NCI-H187 (cell line): Measurements from ENCODE around the gene WDR17.

ENCODE experiments used
- DNase-seq, 2 experiments: peaks; one replicate each; lab custom pipeline; 2025; lab: John Stamatoyannopoulos, UW

WDR17 gene

DNA sequence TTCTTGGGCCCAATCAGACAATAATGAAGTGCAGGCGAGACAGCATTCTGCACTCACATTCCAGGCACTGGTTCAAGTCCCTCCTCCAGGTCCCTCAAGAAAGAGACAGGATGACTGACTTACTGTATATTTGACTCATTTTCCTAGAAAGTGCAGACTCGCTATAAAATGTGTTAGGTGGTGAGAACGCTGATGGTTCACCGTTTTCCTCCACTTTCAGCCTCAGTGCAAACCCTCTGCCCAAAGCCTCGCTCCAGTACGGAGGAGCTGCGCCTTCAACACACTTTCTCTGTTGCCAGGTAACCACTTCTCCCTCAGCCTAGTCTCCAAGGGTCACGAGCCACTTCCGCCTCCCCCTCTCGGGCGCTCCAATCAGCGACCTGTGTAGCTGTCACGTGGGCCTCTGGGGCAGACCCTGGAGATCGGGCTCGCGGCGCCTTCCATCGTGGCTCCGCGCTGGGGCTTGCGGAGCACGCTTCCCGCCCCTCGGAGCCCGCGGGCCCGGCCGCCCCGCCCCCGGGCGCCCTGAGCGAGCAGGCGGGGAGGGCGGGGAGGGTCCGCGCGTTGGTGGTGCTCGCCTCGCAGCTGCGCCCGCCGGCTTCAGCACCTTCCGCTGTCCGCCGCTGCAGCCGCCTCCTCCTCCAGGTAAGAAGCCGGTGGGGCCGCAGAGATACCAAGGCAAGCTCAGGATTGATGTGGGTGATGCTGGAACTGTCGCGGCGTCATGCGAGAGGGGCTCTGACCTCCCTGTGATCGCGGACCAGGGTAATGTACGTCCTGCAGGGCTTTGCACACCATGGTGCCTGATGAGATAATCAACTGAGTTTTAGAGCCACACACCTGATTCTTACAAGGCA is at the start of gene WDR17:
Gene WDR17, plus strand, starts transcription at position 407 of the 857 bp plus-strand sequence. CDS start 45,740 bp downstream, outside the sequence.
- DNase-seq, result peak; percentile 52 to 87

DNA sequence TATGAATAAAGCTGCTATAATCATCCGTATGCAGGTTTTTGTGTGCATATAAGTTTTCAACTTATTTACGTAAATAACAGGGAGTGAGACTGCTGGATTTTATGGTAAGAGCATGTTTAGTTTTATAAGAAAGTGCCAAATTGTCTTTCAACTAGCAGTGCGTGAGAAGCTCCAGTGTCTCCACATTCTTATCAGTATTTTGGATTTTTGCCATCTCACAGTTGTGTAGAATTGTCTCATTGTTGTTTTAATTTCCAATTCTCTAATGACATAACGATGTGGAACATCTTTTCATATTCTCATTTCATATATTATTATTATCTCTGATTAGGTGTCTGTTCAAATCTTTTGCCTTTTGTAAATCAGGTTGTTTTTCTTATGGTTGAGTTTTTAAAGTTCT is 49.0 kb upstream of the WDR17 start:
- DNase-seq, result no peak

DNA sequence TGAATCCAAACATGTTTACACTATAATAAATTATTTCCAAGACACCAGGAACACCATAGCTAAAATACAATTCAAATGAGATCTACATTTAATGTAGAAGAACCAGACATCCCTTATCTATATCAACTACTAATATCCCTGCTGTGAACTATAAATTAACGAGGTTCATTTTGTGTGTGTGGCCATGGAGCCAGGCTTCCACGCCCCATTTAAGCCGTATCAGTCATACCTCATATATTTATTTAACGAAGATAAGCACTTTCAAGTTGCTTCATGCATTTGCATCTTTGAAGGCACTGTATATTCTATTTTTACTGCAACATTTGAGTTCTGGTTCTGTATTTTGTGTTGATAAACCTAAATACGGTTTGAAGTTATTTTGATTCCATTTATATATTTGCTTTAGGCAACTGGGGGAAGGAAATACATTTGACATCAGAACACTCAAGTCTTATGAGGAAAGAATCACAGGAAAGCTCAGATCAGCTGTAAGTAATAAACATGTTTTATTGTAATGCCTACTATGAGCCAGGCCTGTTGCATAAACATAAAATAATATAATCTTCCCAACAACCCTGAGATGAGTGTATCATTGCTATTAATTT is 45.1 kb upstream of the WDR17 start:
- DNase-seq, result no peak

DNA sequence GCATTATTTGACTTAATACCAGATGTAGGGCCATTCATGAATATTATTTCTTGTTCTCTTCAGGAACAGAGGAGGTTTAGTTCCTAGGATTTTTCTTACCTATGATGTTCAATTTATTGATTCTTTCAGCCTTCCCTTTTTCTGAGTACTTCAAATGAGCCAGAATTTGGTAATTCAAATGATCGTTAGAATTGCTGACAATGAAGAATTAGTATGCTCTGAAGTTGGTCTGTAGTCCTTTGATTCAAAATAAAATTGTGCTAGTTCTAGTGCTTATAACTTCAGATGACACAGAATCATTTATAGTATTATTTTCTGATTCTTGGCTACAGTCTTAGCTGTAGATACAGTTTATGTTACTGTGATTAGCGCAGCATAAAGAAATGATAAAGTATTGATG is 35.2 kb upstream of the WDR17 start:
- DNase-seq, result no peak

DNA sequence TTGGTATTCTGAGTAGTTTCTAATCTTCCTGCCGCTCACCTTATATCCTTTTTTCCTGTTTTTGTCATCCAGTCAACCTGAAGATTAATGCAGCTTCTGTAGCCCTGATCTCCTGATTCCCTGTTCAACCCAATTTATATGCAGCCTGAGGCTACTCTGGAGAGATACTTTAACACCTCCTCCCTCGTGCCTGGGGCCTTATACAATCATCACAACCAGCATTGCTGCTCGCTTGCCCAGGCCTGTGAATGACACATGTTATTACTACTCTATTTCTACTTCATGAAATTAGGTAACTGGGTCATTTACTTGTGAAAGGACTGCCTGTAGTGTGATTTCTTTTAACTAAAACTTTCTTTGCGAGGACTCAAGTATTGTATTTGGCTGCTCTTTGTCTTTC is 33.7 kb upstream of the WDR17 start:
- DNase-seq, result no peak

DNA sequence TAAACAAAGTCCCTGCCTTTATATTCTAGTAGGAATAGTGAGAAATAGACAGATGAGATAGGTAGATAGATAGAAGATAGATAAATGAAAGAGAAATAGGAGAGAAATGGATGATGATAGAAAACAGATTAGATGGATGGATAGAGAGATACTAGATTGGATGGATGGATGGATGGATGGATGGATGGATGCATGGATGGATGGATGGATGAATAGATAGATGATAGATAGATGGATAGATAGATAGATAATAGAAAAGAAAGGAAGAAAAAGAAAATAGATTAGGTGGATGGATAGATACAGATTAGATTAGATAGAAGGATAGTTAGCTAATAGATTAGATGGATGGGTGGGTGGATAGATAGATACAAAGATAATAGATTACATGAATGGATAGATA is 33.2 kb upstream of the WDR17 start:
- no peak for DNase-seq

DNA sequence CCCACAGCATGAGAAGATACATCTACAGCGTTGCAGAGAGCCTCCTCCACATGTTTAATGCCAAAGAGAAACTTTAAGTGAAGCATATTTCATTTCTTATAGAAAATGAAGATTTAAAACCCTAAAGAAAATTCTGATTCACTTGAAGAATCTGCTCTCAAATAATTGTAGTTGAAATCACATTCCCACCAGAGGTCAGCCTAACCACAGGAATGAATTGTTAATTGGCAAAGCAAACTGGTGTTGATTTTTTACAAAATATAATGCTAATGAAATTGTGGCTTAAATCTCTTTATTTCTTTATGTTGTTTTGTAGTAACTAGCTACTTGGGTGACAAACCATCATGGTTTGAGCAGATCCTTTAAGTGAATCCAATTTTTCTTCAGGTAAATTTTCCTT is 31.1 kb upstream of the WDR17 start:
- peak in 1 of 2 experiments; percentile 0 for DNase-seq

DNA sequence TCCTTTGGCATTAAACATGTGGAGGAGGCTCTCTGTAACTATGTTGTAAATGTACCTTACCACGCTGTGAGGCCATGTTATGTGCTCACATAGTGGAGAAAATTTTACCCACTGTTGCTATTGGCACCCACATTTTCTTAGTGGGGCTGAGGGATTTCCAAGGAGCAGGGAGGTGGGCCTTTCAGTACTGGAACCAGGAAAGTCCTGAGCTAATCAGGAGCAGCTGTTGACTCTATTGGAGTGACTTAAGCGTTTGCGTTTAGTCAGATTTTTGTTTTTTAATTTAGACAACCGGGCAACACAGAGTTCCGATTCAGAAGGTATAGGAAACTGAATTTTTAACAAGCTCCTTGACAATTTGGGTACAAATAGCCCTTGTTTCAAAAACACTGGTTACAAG is 30.7 kb upstream of the WDR17 start:
- no peak for DNase-seq

DNA sequence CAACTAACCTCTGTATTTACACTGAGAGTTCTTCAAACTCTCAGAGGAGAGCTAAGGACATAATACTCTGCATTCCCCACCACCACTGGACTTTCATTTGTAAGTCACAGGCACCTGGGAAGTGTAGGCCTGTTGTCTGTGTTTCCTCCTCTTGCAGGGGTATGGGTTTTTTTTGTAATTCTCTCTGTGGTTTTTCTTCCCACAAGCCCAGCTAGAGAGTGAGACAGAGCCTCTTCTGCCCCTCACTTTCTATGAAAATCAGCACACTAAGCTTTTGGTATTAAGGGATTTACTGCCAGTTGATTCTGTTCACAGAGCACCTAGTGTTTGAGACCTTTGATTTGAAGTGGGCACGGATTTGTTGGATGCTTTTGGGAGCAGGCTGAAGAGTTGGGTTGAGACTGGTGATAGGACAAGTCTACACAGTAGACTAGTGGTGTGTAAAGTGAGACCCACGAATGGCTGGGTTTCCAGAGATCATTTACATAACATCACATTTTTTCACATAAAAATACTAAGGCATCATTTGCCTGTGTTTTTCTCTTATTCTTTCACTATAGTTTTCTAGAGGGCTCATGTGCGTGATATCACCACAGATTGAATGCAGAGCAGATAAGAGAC is 28.9 kb upstream of the WDR17 start:
- no peak for DNase-seq

DNA sequence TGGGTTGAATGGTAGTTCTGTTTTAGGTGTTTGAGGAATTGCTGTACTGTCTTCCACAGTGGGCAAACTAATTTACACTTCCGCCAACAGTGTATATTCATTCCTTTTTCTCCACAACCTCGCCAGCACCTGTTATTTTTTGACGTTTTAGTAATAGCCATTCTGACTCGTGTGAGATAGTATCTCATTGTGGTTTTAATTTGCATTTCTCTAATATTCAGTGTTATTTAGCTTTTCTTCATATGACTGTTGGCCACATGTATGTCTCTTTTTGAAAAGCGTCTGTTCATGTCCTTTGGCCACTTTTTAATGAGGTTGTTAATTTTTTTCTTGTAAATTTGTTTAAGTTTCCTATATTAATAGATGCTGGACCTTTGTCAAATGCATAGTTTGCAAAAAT is 26.9 kb upstream of the WDR17 start:
- no peak for DNase-seq

DNA sequence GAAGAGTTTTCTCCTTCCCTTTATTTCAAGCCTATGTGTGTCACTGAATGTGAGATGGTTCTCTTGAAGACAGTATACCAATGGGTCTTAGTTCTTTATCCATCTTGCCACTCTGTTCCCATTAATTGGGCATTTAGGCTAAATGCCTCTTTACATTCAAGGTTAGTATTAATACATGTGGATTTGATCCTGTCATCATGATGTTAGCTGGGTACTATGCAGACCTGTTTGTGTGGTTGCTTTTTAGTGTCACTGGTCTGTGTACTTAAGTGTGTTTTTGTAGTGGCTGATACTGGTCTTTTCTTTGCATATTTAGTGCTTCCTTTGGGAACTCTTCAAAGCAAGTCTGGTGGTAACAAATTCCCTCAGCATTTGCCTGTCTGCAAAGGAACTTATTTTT is 23.4 kb upstream of the WDR17 start:
- DNase-seq, result no peak

DNA sequence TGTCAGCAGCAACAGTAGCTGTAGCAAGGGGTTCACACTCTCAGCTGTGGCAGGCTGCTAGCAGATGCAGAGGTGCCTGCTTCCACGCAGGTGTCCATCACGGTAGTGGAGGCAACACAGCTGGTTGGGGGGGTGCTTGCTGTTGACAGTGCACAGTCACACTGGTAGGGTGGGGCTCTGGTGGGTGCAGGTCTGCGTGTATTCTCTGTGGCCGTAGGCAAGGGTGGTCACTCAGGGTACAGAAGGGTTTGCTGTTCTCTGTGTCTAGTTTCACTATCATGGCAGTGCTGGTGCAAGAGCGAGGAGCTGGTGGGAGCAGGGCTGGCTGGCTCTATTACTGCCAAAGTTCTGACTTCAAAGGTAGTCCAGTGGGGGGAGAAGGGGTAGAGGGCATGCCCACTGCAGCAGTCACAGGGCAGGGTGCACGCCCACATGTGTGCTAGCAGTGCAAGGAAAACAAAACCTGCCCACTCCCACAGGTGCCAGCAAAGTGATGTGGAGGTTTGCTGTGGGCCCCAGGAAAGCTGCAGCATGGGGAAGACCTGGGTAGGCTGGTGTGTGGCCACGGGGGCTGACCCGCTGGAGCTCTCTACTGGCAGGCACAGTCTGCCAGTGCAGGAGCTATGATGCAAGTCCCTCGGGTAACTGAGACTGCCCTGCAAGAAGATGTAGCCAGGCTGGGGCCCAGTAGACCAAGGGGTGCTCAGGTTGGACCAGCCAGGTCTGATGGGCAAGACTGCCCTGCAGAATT is 21.6 kb upstream of the WDR17 start:
- DNase-seq, result no peak

DNA sequence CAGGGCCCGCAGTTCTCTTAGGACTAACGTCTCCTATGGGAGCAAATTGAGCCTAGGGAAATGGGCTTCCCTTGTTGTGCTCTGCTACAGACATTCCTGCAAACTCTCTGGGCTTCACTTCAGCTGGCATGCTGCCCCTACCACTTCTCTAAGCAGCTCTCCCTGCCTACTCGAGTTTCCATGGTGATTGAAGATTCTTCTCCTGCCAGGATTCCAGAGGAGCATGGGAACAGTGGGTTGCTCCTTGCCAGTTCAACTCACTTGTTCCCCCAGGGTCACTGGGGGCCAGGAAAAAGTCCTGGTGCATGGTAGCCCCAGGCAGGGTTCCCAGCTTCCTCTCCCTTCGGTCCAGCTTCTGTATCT is 21.1 kb upstream of the WDR17 start:
- no peak for DNase-seq

DNA sequence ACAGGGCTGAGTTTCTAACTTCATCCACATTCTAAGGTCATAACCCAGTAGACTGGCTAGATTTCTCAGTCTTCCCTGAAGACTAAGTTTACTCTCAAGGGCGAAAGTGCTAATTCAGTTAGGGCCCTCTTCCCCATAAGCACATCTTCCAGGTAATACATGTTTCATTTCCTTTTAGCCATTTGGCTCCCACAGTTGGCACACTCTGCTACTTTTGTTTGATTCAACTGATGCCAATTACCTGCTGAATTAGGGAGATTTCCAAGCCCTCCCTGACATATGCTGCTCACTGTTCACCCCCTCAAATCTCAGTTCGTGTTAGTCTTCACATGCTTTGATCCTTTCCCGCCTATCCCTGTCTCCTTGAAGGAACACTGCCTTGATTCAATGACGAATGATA is 17.0 kb upstream of the WDR17 start:
- DNase-seq, result no peak

DNA sequence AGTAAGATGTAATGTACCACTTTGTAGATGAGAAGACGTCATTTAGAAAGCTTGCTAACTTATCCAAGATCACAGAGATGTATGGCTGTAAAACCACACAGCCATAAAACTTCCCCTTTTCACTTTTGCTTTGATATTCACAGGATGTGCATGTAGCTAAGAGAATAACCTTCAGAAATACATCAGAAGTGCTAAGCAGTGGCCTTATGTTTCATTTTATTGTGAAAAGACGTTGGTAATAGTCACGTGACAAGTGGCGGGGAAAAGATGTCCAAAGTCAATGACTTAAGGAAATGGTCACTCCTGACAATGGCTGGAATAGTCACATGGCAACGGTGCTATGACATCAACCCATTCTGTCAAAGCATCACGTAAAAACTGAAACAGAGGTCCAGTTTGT is 12.9 kb upstream of the WDR17 start:
- no peak for DNase-seq

DNA sequence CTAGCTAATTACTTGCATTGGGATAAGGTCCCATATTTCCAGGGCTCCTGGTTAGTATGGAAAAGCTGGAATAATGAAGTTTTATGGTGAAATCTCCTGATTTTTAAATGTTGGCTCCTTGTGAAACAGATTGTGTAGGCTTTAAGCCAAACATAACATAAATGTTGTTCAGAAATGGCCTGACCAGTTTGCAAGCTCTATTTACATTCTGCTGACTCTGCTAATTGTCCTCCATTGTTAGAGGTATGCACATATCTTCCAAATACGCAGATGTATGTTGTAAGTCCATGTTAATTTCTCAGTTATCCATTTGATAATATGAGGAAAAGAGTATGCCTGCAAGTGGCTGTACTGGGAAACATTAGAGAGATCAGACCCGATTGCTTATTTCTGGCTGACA is 11.9 kb upstream of the WDR17 start:
- no peak for DNase-seq

DNA sequence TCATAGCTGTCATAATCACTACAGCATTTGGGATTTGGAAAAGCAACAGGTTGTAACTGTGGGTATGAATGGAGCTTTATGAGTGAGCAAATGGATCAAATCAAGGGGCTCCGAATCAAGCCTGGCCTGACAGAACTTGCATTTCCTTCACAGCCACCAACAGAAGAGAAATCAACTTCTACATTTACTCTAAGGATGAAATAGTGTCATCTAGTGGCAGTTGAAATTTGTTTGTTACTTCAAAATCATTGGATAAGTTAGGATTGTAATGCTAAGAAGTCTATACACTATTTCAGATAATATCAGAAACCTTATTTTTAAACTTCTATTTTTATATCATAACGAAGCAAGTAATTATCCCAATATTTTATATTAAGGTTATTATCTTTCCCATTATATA is 10.7 kb upstream of the WDR17 start:
- DNase-seq, result no peak

DNA sequence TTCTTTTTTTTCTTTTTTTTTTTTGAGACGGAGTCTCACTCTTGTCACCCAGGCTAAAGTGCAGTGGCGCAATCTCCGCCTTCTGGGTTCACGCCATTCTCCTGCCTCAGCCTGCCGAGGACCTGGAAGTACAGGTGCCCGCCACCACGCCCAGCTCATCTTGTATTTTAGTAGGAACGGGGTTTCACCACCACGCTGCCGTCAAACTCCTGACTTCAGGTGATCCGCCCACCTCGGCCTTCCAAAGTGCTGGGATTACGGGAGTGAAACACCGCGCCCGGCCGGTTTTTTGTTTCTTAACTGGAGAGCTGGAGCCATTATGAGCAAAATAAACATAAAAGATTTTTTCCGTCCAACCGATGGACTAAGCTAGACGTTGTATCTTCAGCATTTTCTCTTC is 1.9 kb upstream of the WDR17 start:
- DNase-seq, result no peak

DNA sequence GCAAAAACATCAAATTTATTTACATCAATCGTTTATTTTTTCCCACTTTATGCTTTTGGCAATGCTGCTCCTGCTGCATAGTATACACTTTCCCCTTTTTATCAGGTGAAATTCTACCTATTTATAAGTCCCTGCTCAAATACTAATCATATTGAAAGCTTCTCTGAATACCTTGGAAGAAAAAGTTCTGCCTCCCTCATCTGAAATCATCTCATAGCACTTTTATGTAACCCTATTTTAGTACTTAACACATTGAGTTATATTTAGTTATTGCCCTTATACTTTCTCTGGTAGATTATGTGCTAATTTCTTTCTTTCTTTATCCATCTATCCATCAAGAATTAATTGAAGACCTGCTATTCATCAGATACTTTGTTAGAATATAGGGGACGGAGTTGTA is 1.1 kb upstream of the WDR17 start:
- DNase-seq, result no peak

DNA sequence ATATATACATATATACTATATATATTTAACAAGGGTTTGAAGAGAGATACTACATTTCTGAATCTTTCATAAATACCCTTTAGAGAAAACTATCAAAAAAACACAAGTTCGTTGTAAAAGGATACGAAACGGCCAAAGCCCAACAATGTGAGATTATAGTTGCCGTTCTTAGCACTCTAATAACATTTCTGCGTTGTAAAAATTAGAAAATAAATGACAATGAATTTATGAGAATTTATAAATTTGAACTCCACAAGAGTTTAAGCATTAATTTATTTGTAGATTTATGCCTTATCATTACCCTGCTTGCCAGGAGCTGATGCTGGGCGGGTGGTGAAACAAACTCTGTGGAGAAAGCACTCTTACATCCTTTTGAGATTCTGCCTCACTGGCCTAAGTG is 1.1 kb downstream of the WDR17 start:
- DNase-seq, result no peak

DNA sequence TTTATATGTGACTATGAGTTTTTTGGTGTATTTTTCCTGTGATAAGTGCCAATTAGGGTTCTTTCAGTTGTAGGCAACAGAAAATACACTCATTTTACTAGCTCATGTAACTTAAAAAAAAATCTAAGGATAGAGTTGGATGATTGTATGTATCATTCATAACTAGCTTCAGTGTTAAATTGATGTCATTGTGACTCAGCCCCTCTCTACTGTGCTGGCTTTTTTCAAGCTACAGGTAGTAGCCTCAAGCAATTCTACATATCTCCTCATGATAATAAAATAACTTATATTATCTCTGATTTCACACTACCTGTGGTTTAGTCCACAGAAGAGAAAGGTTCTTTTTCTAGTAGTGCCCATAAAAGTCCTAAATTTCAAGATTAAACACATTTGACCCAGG is 11.9 kb downstream of the WDR17 start:
- no peak for DNase-seq

DNA sequence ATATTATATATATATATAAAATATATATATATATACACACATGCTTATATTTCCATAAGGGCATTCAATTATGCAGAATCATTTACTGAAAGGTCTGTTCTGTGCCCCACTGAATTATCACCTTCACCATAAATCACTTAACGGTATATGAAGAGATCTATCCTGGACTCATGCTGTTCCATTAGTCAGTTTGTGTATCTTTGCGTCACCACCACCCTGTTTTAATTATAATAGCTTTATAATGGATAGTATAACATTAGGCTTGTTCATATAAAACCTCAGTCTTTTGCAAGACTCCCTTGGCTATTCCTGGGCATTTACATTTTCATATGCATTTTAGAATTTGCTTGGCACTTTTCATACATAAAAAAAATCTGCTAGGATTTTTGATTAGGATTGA is 19.1 kb downstream of the WDR17 start:
- DNase-seq, result no peak

DNA sequence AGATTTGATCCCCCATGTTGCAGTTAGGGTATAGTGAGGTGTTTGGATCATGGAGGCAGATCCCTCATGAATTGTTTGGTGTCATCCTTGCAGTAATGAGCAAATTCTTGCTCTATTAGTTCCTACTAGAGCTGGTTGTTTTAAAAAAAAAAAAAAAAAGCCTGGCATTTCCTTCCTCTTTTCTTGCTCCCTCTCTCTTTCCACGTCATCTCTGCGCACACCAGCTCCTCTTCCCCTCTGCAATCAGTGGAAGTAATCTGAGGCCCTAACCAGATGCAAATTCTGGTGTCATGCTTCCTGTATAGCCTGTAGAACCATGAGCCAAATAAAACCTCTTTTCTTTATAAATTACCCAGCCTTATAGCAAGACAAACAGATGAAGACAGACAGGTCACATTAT is 24.5 kb downstream of the WDR17 start:
- no peak for DNase-seq
